ENCODE results near the gene EXOC2.

EXOC2 gene

GRCh38 chr6:586553-586952 lies 106.4 kb downstream of the EXOC2 start:
- Histone ChIP-seq H2AFZ (ENCODE audit: low read depth, low read length) (no peak overlapping the region), H3K79me2 (ENCODE audit: insufficient read depth, low read length) (no peaks in the 10 kb centered on the region), H3K4me2 (ENCODE audit: insufficient read depth, low read length) (no peak overlapping the region), H3K27ac (ENCODE audit: low read length) (no peak overlapping the region), H3K27me3 (ENCODE audit: insufficient read depth, low read length, poor library complexity) (no peaks in the 10 kb centered on the region), H4K20me1 (ENCODE audit: insufficient read depth, low read length) (no peaks in the 10 kb centered on the region), H3K4me3 (ENCODE audit: low read depth in 1 of 2, low read length in 2 of 2) (no peak overlapping the region), H3K9ac (ENCODE audit: low read depth, low read length) (no peak overlapping the region), H3K9me3 (ENCODE audit: insufficient read depth, low read length, severe bottlenecking) (no peaks in the 10 kb centered on the region), H3K36me3 (ENCODE audit: insufficient read depth, low read length) (peaks cover 19% of the 10 kb centered on the region), H3K4me1 (ENCODE audit: insufficient read depth, low read length) (peaks cover 12% of the 10 kb centered on the region)
- no peak for DNase-seq
- TF ChIP-seq EZH2 (IDR thresholded peaks at IDR 0.05; ENCODE audit: borderline replicate concordance, low read depth, low read length, severe bottlenecking): no peak
- TF ChIP-seq, protein P1, sequence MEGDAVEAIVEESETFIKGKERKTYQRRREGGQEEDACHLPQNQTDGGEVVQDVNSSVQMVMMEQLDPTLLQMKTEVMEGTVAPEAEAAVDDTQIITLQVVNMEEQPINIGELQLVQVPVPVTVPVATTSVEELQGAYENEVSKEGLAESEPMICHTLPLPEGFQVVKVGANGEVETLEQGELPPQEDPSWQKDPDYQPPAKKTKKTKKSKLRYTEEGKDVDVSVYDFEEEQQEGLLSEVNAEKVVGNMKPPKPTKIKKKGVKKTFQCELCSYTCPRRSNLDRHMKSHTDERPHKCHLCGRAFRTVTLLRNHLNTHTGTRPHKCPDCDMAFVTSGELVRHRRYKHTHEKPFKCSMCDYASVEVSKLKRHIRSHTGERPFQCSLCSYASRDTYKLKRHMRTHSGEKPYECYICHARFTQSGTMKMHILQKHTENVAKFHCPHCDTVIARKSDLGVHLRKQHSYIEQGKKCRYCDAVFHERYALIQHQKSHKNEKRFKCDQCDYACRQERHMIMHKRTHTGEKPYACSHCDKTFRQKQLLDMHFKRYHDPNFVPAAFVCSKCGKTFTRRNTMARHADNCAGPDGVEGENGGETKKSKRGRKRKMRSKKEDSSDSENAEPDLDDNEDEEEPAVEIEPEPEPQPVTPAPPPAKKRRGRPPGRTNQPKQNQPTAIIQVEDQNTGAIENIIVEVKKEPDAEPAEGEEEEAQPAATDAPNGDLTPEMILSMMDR (IDR thresholded peaks at IDR 0.05; ENCODE audit: borderline replicate concordance, extremely low read depth, low read length, poor library complexity, severe bottlenecking): no peak
- no peak for ATAC-seq (ENCODE audit: insufficient read depth, low read depth)

- peaks cover 12% of the 10 kb centered on the region for H3K4me1 ChIP-seq (ENCODE audit: insufficient read depth, low read length)
- H3K4me2 ChIP-seq (ENCODE audit: insufficient read depth, low read length): no peak overlapping the region
- TF ChIP-seq EZH2 (IDR thresholded peaks at IDR 0.05; ENCODE audit: borderline replicate concordance, low read depth, low read length, severe bottlenecking): no peak
- TF ChIP-seq, protein P1 (IDR thresholded peaks at IDR 0.05; ENCODE audit: borderline replicate concordance, extremely low read depth, low read length, poor library complexity, severe bottlenecking): no peak
- DNase-seq: no peak
- no peak overlapping the region for H3K9ac ChIP-seq (ENCODE audit: low read depth, low read length)
- H3K4me3 ChIP-seq (ENCODE audit: low read depth in 1 of 2, low read length in 2 of 2): no peak overlapping the region
- H3K27me3 ChIP-seq (ENCODE audit: insufficient read depth, low read length, poor library complexity): no peaks in the 10 kb centered on the region
- H3K9me3 ChIP-seq (ENCODE audit: insufficient read depth, low read length, severe bottlenecking): no peaks in the 10 kb centered on the region
- H3K36me3 ChIP-seq (ENCODE audit: insufficient read depth, low read length): no peaks in the 10 kb centered on the region; the same call in 1 of the 2 replicates
- no peak overlapping the region for H3K27ac ChIP-seq (ENCODE audit: low read length)
- no peak overlapping the region for H2AFZ ChIP-seq (ENCODE audit: low read depth, low read length)
- H4K20me1 ChIP-seq (ENCODE audit: insufficient read depth, low read length): no peaks in the 10 kb centered on the region
- 0 out of 3 replicates have a peak, but pooled peaks have one; percentile 40 for ATAC-seq (ENCODE audit: insufficient read depth, low read depth)
- no peaks in the 10 kb centered on the region for H3K79me2 ChIP-seq (ENCODE audit: insufficient read depth, low read length)
Measured at GRCh38 chr6:583635-584034, 109.3 kb downstream of the EXOC2 start.

DNA sequence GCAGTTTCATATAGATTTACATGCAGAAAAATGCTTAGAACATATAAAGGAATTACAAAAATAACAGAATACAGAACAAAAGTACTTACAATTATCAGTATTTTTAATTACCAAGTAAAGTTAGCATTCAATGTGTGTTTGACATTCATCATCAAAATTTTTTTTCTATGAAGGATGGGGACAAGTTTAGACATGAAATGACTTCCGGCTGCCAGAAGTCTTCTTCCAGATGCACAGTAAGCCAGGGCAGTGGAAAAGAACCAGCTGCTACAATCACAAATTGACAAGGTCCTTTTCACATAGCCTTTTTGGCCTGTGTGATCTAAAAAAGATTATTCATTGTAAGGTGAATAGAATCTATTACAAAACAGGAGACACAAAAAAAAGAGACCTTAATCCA lies 109.8 kb downstream of the EXOC2 start:
- no peaks in the 10 kb centered on the region for H3K79me2 ChIP-seq (ENCODE audit: insufficient read depth, low read length)
- no peak overlapping the region for H3K4me2 ChIP-seq (ENCODE audit: insufficient read depth, low read length)
- H3K27ac ChIP-seq (ENCODE audit: low read length): no peak overlapping the region
- H3K36me3 ChIP-seq (ENCODE audit: insufficient read depth, low read length): no peaks in the 10 kb centered on the region; the same call in 1 of the 2 replicates
- no peaks in the 10 kb centered on the region for H4K20me1 ChIP-seq (ENCODE audit: insufficient read depth, low read length)
- peaks cover 12% of the 10 kb centered on the region for H3K4me1 ChIP-seq (ENCODE audit: insufficient read depth, low read length)
- ATAC-seq (ENCODE audit: insufficient read depth, low read depth): no peak
- no peak overlapping the region for H3K4me3 ChIP-seq (ENCODE audit: low read depth in 1 of 2, low read length in 2 of 2)
- no peak overlapping the region for H3K9ac ChIP-seq (ENCODE audit: low read depth, low read length)
- H3K9me3 ChIP-seq (ENCODE audit: insufficient read depth, low read length, severe bottlenecking): no peaks in the 10 kb centered on the region
- H3K27me3 ChIP-seq (ENCODE audit: insufficient read depth, low read length, poor library complexity): no peaks in the 10 kb centered on the region
- H2AFZ ChIP-seq (ENCODE audit: low read depth, low read length): no peak overlapping the region
- no peak for TF ChIP-seq EZH2 (IDR thresholded peaks at IDR 0.05; ENCODE audit: borderline replicate concordance, low read depth, low read length, severe bottlenecking)
- TF ChIP-seq, protein P1 (IDR thresholded peaks at IDR 0.05; ENCODE audit: borderline replicate concordance, extremely low read depth, low read length, poor library complexity, severe bottlenecking): no peak
- no peak for DNase-seq

- DNase-seq (no peak), ATAC-seq (ENCODE audit: insufficient read depth, low read depth) (no peak; the same call in 2 of the 3 replicates)
- H3K4me1 ChIP-seq (ENCODE audit: insufficient read depth, low read length): peaks cover 12% of the 10 kb centered on the region
- TF ChIP-seq, protein P1 (IDR thresholded peaks at IDR 0.05; ENCODE audit: borderline replicate concordance, extremely low read depth, low read length, poor library complexity, severe bottlenecking): no peak
- no peak for TF ChIP-seq EZH2 (IDR thresholded peaks at IDR 0.05; ENCODE audit: borderline replicate concordance, low read depth, low read length, severe bottlenecking)
- H3K4me3 ChIP-seq (ENCODE audit: low read depth in 1 of 2, low read length in 2 of 2): no peak overlapping the region
- H3K27ac ChIP-seq (ENCODE audit: low read length): no peak overlapping the region
- no peaks in the 10 kb centered on the region for H3K9me3 ChIP-seq (ENCODE audit: insufficient read depth, low read length, severe bottlenecking)
- no peak overlapping the region for H3K9ac ChIP-seq (ENCODE audit: low read depth, low read length)
- no peaks in the 10 kb centered on the region for H4K20me1 ChIP-seq (ENCODE audit: insufficient read depth, low read length)
- no peak overlapping the region for H2AFZ ChIP-seq (ENCODE audit: low read depth, low read length)
- no peaks in the 10 kb centered on the region for H3K36me3 ChIP-seq (ENCODE audit: insufficient read depth, low read length)
- H3K79me2 ChIP-seq (ENCODE audit: insufficient read depth, low read length): no peaks in the 10 kb centered on the region
- no peaks in the 10 kb centered on the region for H3K27me3 ChIP-seq (ENCODE audit: insufficient read depth, low read length, poor library complexity)
- no peak overlapping the region for H3K4me2 ChIP-seq (ENCODE audit: insufficient read depth, low read length)
Measured at GRCh38 chr6:582370-582769, 110.6 kb downstream of the EXOC2 start.
